Measurements from ENCODE around the gene ABCC5. TPM values are rescaled to one million over a fixed set of nuclear protein-coding genes. Genes with fewer than 3 reads are reported as not detected.
"Not testable (repeated sequence)": the region's sequence is repeated elsewhere in the genome, so short reads cannot be mapped to it uniquely, and the experiment has no call there.

Gene ABCC5
- total RNA-seq, 1 donor from 2014 or later, result 35.8 TPM

GRCh38 chr3:183884427-183885296, 133.0 kb downstream of the ABCC5 start, which contains the start of gene PARL:
Gene PARL (minus strand): TSS chr3:183884880. CDS start chr3:183884846, 34 bp downstream.
- peak; percentile 100 for ATAC-seq

- no peak for ATAC-seq
Observed at GRCh38 chr3:183884097-183884426, 133.6 kb downstream of the ABCC5 start.

GRCh38 chr3:183883291-183884096, 134.2 kb downstream of the ABCC5 start:
- no peak for ATAC-seq

GRCh38 chr3:183880121-183880520, 137.6 kb downstream of the ABCC5 start:
- no peak for ATAC-seq

GRCh38 chr3:183879243-183879642, 138.4 kb downstream of the ABCC5 start:
- no peak for ATAC-seq

GRCh38 chr3:183878071-183878470, 139.6 kb downstream of the ABCC5 start:
- ATAC-seq, result no peak

GRCh38 chr3:183877227-183877626, 140.5 kb downstream of the ABCC5 start:
- ATAC-seq, result not testable (repeated sequence)

GRCh38 chr3:183875411-183875810, 142.3 kb downstream of the ABCC5 start:
- ATAC-seq, result no peak

- no peak for ATAC-seq
Observed at GRCh38 chr3:183873914-183874313, 143.8 kb downstream of the ABCC5 start.

GRCh38 chr3:183871541-183871940, 146.1 kb downstream of the ABCC5 start:
- peak; percentile 49 for ATAC-seq

GRCh38 chr3:183870563-183870962, 147.1 kb downstream of the ABCC5 start:
- no peak for ATAC-seq

Other genes starting within 250 kb of the ABCC5 start
- 2.0 TPM for gene MAP6D1, start 192.3 kb downstream of the ABCC5 start, total RNA-seq
- gene PARL, start 133.0 kb downstream of the ABCC5 start, total RNA-seq, result 50.5 TPM
- not detected for gene HTR3D, start 13.9 kb upstream of the ABCC5 start, total RNA-seq
- not detected for gene HTR3C, start 35.2 kb upstream of the ABCC5 start, total RNA-seq
- gene HTR3E, start 79.2 kb upstream of the ABCC5 start, total RNA-seq, result not detected
- 21.8 TPM for gene EIF2B5, start 117.5 kb upstream of the ABCC5 start, total RNA-seq
- 29.2 TPM for gene DVL3, start 137.5 kb upstream of the ABCC5 start, total RNA-seq
- gene AP2M1, start 157.0 kb upstream of the ABCC5 start, total RNA-seq, result 235 TPM
- gene ABCF3, start 168.3 kb upstream of the ABCC5 start, total RNA-seq, result 45.3 TPM
- gene VWA5B2, start 211.7 kb upstream of the ABCC5 start, total RNA-seq, result not detected
- gene ALG3, start 231.1 kb upstream of the ABCC5 start, total RNA-seq, result 28.9 TPM
- gene EEF1AKMT4, start 231.8 kb upstream of the ABCC5 start, total RNA-seq, result 7.1 TPM
- 0.24 TPM for gene CAMK2N2, start 243.7 kb upstream of the ABCC5 start, total RNA-seq

All from esophagus mucosa (tissue), 1 donor.